Measurements from ENCODE around the gene TRIM9.

DNA sequence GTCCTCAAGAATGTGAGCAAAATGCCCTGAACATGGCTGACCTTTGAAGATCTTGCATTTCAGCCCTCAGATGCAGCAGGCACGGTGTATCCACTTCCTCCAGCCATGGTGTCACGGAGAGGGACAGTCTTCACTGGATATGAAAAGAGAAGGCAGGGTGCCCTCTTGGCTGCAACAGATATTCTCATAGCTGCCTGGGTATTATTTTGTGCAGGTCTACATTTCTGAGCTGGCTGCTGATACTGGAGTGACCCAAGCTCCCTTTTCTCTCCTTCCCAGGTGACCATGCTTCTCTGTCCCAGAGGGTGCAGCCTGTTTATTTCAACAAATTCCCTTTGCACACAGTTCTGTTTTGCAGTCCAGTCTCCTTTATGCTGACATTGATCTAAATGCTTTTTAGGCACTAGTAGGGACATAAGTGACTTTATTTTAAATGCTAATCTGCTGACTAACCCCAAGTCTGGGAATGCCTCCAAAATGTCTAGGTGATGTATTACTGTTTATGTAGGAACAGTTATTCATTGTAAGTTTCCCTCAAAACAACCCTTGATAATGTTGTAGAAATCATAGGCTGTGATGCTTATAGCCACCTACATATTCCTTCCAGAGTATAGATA lies 133.2 kb downstream of the TRIM9 start:
- TF ChIP-seq YY1 (IDR thresholded peaks at IDR 0.05; ENCODE audit: borderline replicate concordance in 1 of 3, control insufficient read depth in 1 of 3, extremely low read depth in 1 of 3, insufficient read depth in 3 of 3, insufficient read length in 1 of 3, insufficient replicate concordance in 2 of 3, low read depth in 1 of 3, low read length in 2 of 3) (no peak), EHMT2 (IDR thresholded peaks at IDR 0.05) (no peak), ZNF79 (CRISPR knock-in tag; IDR thresholded peaks at IDR 0.05; ENCODE audit: low read depth) (no peak), ZNF263 (CRISPR knock-in tag; IDR thresholded peaks at IDR 0.05; ENCODE audit: borderline replicate concordance) (no peak)
- TF ChIP-seq, protein P1, sequence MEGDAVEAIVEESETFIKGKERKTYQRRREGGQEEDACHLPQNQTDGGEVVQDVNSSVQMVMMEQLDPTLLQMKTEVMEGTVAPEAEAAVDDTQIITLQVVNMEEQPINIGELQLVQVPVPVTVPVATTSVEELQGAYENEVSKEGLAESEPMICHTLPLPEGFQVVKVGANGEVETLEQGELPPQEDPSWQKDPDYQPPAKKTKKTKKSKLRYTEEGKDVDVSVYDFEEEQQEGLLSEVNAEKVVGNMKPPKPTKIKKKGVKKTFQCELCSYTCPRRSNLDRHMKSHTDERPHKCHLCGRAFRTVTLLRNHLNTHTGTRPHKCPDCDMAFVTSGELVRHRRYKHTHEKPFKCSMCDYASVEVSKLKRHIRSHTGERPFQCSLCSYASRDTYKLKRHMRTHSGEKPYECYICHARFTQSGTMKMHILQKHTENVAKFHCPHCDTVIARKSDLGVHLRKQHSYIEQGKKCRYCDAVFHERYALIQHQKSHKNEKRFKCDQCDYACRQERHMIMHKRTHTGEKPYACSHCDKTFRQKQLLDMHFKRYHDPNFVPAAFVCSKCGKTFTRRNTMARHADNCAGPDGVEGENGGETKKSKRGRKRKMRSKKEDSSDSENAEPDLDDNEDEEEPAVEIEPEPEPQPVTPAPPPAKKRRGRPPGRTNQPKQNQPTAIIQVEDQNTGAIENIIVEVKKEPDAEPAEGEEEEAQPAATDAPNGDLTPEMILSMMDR (IDR thresholded peaks at IDR 0.05 in 2 of 3, conservative IDR thresholded peaks at IDR 0.05 in 1 of 3; ENCODE audit: insufficient read depth in 2 of 3, low read depth in 1 of 3, low read length in 3 of 3): no peak
- TF ChIP-seq, protein P2, sequence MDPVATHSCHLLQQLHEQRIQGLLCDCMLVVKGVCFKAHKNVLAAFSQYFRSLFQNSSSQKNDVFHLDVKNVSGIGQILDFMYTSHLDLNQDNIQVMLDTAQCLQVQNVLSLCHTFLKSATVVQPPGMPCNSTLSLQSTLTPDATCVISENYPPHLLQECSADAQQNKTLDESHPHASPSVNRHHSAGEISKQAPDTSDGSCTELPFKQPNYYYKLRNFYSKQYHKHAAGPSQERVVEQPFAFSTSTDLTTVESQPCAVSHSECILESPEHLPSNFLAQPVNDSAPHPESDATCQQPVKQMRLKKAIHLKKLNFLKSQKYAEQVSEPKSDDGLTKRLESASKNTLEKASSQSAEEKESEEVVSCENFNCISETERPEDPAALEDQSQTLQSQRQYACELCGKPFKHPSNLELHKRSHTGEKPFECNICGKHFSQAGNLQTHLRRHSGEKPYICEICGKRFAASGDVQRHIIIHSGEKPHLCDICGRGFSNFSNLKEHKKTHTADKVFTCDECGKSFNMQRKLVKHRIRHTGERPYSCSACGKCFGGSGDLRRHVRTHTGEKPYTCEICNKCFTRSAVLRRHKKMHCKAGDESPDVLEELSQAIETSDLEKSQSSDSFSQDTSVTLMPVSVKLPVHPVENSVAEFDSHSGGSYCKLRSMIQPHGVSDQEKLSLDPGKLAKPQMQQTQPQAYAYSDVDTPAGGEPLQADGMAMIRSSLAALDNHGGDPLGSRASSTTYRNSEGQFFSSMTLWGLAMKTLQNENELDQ (CRISPR knock-in tag; IDR thresholded peaks at IDR 0.05; ENCODE audit: borderline replicate concordance): no peak
- TF ChIP-seq, protein P3, sequence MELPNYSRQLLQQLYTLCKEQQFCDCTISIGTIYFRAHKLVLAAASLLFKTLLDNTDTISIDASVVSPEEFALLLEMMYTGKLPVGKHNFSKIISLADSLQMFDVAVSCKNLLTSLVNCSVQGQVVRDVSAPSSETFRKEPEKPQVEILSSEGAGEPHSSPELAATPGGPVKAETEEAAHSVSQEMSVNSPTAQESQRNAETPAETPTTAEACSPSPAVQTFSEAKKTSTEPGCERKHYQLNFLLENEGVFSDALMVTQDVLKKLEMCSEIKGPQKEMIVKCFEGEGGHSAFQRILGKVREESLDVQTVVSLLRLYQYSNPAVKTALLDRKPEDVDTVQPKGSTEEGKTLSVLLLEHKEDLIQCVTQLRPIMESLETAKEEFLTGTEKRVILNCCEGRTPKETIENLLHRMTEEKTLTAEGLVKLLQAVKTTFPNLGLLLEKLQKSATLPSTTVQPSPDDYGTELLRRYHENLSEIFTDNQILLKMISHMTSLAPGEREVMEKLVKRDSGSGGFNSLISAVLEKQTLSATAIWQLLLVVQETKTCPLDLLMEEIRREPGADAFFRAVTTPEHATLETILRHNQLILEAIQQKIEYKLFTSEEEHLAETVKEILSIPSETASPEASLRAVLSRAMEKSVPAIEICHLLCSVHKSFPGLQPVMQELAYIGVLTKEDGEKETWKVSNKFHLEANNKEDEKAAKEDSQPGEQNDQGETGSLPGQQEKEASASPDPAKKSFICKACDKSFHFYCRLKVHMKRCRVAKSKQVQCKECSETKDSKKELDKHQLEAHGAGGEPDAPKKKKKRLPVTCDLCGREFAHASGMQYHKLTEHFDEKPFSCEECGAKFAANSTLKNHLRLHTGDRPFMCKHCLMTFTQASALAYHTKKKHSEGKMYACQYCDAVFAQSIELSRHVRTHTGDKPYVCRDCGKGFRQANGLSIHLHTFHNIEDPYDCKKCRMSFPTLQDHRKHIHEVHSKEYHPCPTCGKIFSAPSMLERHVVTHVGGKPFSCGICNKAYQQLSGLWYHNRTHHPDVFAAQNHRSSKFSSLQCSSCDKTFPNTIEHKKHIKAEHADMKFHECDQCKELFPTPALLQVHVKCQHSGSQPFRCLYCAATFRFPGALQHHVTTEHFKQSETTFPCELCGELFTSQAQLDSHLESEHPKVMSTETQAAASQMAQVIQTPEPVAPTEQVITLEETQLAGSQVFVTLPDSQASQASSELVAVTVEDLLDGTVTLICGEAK (IDR thresholded peaks at IDR 0.05): no peak
- TF ChIP-seq, protein P3 (CRISPR knock-in tag; IDR thresholded peaks at IDR 0.05): no peak
- TF ChIP-seq, protein P4, sequence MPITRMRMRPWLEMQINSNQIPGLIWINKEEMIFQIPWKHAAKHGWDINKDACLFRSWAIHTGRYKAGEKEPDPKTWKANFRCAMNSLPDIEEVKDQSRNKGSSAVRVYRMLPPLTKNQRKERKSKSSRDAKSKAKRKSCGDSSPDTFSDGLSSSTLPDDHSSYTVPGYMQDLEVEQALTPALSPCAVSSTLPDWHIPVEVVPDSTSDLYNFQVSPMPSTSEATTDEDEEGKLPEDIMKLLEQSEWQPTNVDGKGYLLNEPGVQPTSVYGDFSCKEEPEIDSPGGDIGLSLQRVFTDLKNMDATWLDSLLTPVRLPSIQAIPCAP (CRISPR knock-in tag; IDR thresholded peaks at IDR 0.05; ENCODE audit: borderline replicate concordance): no peak

Measured in K562 (cell line).